Stomach (tissue), 9 donors: ENCODE data around the gene RNF5. TPM values are rescaled to one million over a fixed set of nuclear protein-coding genes. Genes with fewer than 3 reads are reported as not detected.

Experiments
- DNase-seq, 2 donors: peaks; one replicate each; pipeline versions ENCODE4 v3.0.0 to v3.0.0-alpha.2; 2013 to 2019
- H3K27ac ChIP-seq, 5 donors: fragments of 200-600 bp in 4 of 5; sonication (generic) in 4 of 5; one replicate each; pipeline ENCODE4 v1.5.1; 2013 to 2019; ENCODE audit warnings: mild to moderate bottlenecking in 1 of 5, moderate library complexity in 1 of 5
- H3K27me3 ChIP-seq, 3 donors: fragments of 200-600 bp; sonication (generic); one replicate each; pipeline ENCODE4 v1.5.1; 2017 to 2019; ENCODE audit warnings: mixed run types in 1 of 3
- H3K36me3 ChIP-seq, 4 donors: fragments of 200-600 bp; sonication (generic); 1 replicate in 3 of 4; 2 replicates in 1 of 4; pipeline ENCODE4 v1.5.1; 2016 to 2019
- H3K4me1 ChIP-seq, 4 donors: fragments of 200-600 bp; sonication (generic); one replicate each; pipeline ENCODE4 v1.5.1; 2016 to 2019
- H3K4me3 ChIP-seq, 4 donors: fragments of 200-600 bp; sonication (generic) in 3 of 4; one replicate each; pipeline ENCODE4 v1.5.1; 2016 to 2019; ENCODE audit warnings: mild to moderate bottlenecking in 1 of 4
- H3K9me3 ChIP-seq, 4 donors: fragments of 200-600 bp; sonication (generic); one replicate each; pipeline ENCODE4 v1.5.1; 2016 to 2019
- CTCF ChIP-seq, 7 experiments: fragments of 450-650 bp in 4 of 7; fragments of 200-600 bp in 3 of 7; sonication (generic) in 3 of 7; IDR thresholded peaks; one replicate each; pipeline ENCODE4 v1.5.1; 2016 to 2019; ENCODE audit warnings: antibody characterized with exemption in 7 of 7, control low read depth in 2 of 7, mild to moderate bottlenecking in 1 of 7
- EP300 ChIP-seq: sonication (generic); formaldehyde crosslinking; IDR thresholded peaks from one replicate; pipeline ENCODE4 v1.6.1; 2017; ENCODE audit warnings: antibody characterized with exemption
- POLR2A ChIP-seq, 4 donors: fragments of 450-650 bp; IDR thresholded peaks; one replicate each; pipeline ENCODE4 v1.6.1; 2016; ENCODE audit warnings: antibody characterized with exemption in 4 of 4, control low read depth in 2 of 4, mild to moderate bottlenecking in 1 of 4, moderate library complexity in 1 of 4
- POLR2AphosphoS5 ChIP-seq, 3 donors: sonication (generic); formaldehyde crosslinking; IDR thresholded peaks; one replicate each; pipeline ENCODE4 v1.6.1; 2016; ENCODE audit warnings: antibody characterized with exemption in 3 of 3
- WGBS, 5 donors: extraction: QIAGEN DNeasy Blood & Tissue Kit in 3 of 5; methylation state at CpG; one replicate each; pipeline versions ENCODE4 v1.1.5 to v1.1.7; 2013 to 2018; 5-methylcytosine and 5-hydroxymethylcytosine counted together
- intact Hi-C: fragments of 100-400 bp; cut with DNase I; formaldehyde crosslinking; loops from one replicate; pipeline ENCODE4 v1.15.1; 2023; ENCODE audit warnings: low total_unique reads
- polyA plus RNA-seq, 3 donors: library from polyadenylated mRNA; stranded (reverse); fragments of 200-250 nt; gene quantifications; one replicate each; pipeline ENCODE4 v1.2.3, GENCODE V29; 2013
- total RNA-seq, 5 donors: library from RNA; depleted of rRNA; stranded (reverse); fragments of >200 nt; gene quantifications; one replicate each; pipeline versions ENCODE4 v1.1.0 to v1.2.3, GENCODE V29; 2014 to 2016
- donor health status: healthy with polysubstance abuse.
- donor health status: Bipolar disorder and iron deficiency.
- donor health status: healthy.

The RNF5 gene
- total and polyA plus RNA-seq, 8 donors = 22.6 to 107 (median 66.0) TPM

DNA sequence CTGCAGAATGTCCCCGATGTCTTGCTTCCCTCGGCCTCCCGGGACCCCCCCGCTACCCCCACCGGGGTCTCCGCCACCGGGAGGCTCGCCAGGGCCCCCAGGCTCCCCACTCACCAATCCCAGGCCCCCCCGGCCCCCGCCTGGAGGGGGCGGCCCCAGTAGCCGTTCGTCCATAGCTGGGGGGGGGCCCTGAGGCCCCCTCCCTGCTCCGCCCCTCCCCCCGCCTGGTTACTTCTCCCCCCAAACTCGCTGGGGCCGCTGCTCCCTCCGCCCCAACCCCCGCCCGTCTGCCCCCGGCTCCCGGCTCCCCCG, 11.5 kb downstream of the RNF5 start:
- Histone ChIP-seq H3K27ac (peak overlapping the region; percentile 94 to 100 (median 97)), H3K4me3 (peak overlapping the region; percentile 69 to 90 (median 81)), H3K4me1 (peaks cover 43 to 90% (median 75%) of the 10 kb centered on the region in 4 donors), H3K9me3 (no peaks in the 10 kb centered on the region), H3K36me3 (peaks cover 18 to 26% (median 24%) of the 10 kb centered on the region in 4 donors), H3K27me3 (no peaks in the 10 kb centered on the region)
- 0 to 13% (median 3%) methylated on average over 7 to 23 of the region's 23 CpGs for WGBS, 5 donors
- intact Hi-C loops = no loop called here
- DNase-seq = no peak
- TF ChIP-seq POLR2AphosphoS5 (IDR thresholded peaks at IDR 0.05) (no peak), EP300 (no peak), POLR2A (IDR thresholded peaks at IDR 0.05) (no peak), CTCF (IDR thresholded peaks at IDR 0.05) (no peak)

- intact Hi-C loops = no loop called here
- H3K27ac ChIP-seq = peak within 1 kb of the TSS; percentile 94 to 100 (median 97)
- peaks cover 48 to 91% (median 78%) of the 10 kb centered on the region in 4 donors for H3K4me1 ChIP-seq
- H3K27me3 ChIP-seq = no peaks in the 10 kb centered on the region
- TF ChIP-seq CTCF (IDR thresholded peaks at IDR 0.05) (no peak), POLR2A (IDR thresholded peaks at IDR 0.05) (peak in 2 of 4 donors; percentile 39 to 50), EP300 (no peak), POLR2AphosphoS5 (IDR thresholded peaks at IDR 0.05) (peak; percentile 33 to 64 (median 60))
- peak within 1 kb of the TSS; percentile 69 to 90 (median 81) for H3K4me3 ChIP-seq
- 0 to 2% (median 1%) methylated on average over 16 to 23 of the region's 23 CpGs for WGBS, 5 donors
- DNase-seq = peak; percentile 89 to 97
- H3K36me3 ChIP-seq = peaks cover 18 to 26% (median 24%) of the 10 kb centered on the region in 4 donors
- no peaks in the 10 kb centered on the region for H3K9me3 ChIP-seq
Observed at GRCh38 chr6:32190054-32190851, 12.0 kb downstream of the RNF5 start, which contains the start of gene PBX2. Gene PBX2, minus strand, starts transcription at chr6:32190202. Its CDS starts 287 bp downstream, at chr6:32189915.

GRCh38 chr6:32190911-32191677, 12.9 kb downstream of the RNF5 start:
- Histone ChIP-seq H3K4me3 (peak overlapping the region; percentile 69 to 90 (median 81)), H3K4me1 (peaks cover 44 to 86% (median 73%) of the 10 kb centered on the region in 4 donors), H3K27ac (peak overlapping the region; percentile 94 to 100 (median 97)), H3K36me3 (peaks cover 18 to 23% (median 21%) of the 10 kb centered on the region in 4 donors), H3K9me3 (no peaks in the 10 kb centered on the region), H3K27me3 (no peaks in the 10 kb centered on the region)
- intact Hi-C loops = no loop called here
- DNase-seq = peak in 1 of 2 donors; percentile 40
- 60 to 81% (median 78%) methylated on average over 8 of the region's 8 CpGs for WGBS, 5 donors
- no peak for TF ChIP-seq POLR2AphosphoS5 (IDR thresholded peaks at IDR 0.05)
- no peak for TF ChIP-seq EP300
- no peak for TF ChIP-seq POLR2A (IDR thresholded peaks at IDR 0.05)
- no peak for TF ChIP-seq CTCF (IDR thresholded peaks at IDR 0.05)
